SK-N-SH (cell line): ENCODE data around the gene UBR3. TPM values are rescaled to one million over a fixed set of nuclear protein-coding genes. Genes with fewer than 3 reads are reported as not detected.

Experiments used
- CTCF ChIA-PET: fragments of 300-600, 350-600 bp; formaldehyde crosslinking; extraction: SDS; loops from one replicate; lab custom pipeline; 2021; lab: Yijun Ruan, JAX
- POLR2A ChIA-PET: fragments of 350-600 bp; sonication (Branson Sonifier 250); formaldehyde crosslinking; extraction: SDS; loops from one replicate; lab custom pipeline; 2020; ENCODE audit warnings: antibody characterized with exemption, inconsistent platforms; lab: Yijun Ruan, JAX
- DNase-seq: peaks from one replicate; pipeline ENCODE4 v3.0.0; 2012
- H2AFZ ChIP-seq: fragments of 200-600 bp; sonication (generic); 2 replicates; pipeline ENCODE4 v1.8.1; 2016; ENCODE audit warnings: antibody characterized with exemption, mild to moderate bottlenecking, low read depth
- H3F3A ChIP-seq: fragments of 200-600 bp; sonication (generic); replicated peaks from 2 replicates; pipeline ENCODE3; 2016; ENCODE audit warnings: antibody characterized with exemption, mild to moderate bottlenecking; ENCODE audit not compliant: insufficient read depth
- H3K27ac ChIP-seq, 2 experiments: fragments of 200-500 bp in 1 of 2; fragments of 200-600 bp in 1 of 2; sonication (Bioruptor generic) in 1 of 2; sonication (generic), shearing (Covaris generic) in 1 of 2; 2 replicates each; pipeline versions ENCODE4 v1.5.1 to v1.6.1; 2014 to 2016; ENCODE audit warnings: low read depth in 2 of 2, inconsistent platforms in 1 of 2, low read length in 1 of 2, mild to moderate bottlenecking in 1 of 2, mixed read lengths in 1 of 2
- H3K27me3 ChIP-seq: fragments of 200-600 bp; sonication (generic), shearing (Covaris generic); 2 replicates; pipeline ENCODE4 v1.6.1; 2016; ENCODE audit warnings: mixed run types; ENCODE audit not compliant: insufficient read depth
- H3K36me3 ChIP-seq, 2 experiments: fragments of 200-500 bp in 1 of 2; fragments of 200-600 bp in 1 of 2; sonication (Bioruptor generic) in 1 of 2; sonication (generic) in 1 of 2; replicated peaks in 1 of 2; 2 replicates each; pipeline versions ENCODE3 to v1.5.1; 2014 to 2016; ENCODE audit warnings: low read length in 1 of 2, mild to moderate bottlenecking in 1 of 2; ENCODE audit not compliant: insufficient read depth in 2 of 2, control insufficient read depth in 1 of 2
- H3K4me1 ChIP-seq, 2 experiments: fragments of 200-500 bp in 1 of 2; fragments of 200-600 bp in 1 of 2; sonication (Bioruptor generic) in 1 of 2; sonication (generic), shearing (Covaris generic) in 1 of 2; 2 replicates each; pipeline versions ENCODE4 v1.5.1 to v1.6.1; 2014 to 2016; ENCODE audit warnings: low read depth in 1 of 2, low read length in 1 of 2, mixed run types in 1 of 2; ENCODE audit not compliant: insufficient read depth in 2 of 2, control insufficient read depth in 1 of 2
- H3K4me2 ChIP-seq: fragments of 200-600 bp; sonication (generic), shearing (Covaris generic); 2 replicates; pipeline ENCODE4 v1.6.1; 2017; ENCODE audit warnings: mixed run types
- H3K4me3 ChIP-seq, 2 experiments: fragments of 200-500 bp in 1 of 2; fragments of 200-600 bp in 1 of 2; sonication (Bioruptor generic) in 1 of 2; sonication (generic), shearing (Covaris generic) in 1 of 2; 2 replicates each; pipeline versions ENCODE4 v1.5.1 to v1.8.1; 2014 to 2016; ENCODE audit warnings: low read depth in 2 of 2, inconsistent platforms in 1 of 2, low read length in 1 of 2, mild to moderate bottlenecking in 1 of 2, mixed read lengths in 1 of 2, moderate library complexity in 1 of 2
- H3K79me2 ChIP-seq: fragments of 200-600 bp; sonication (generic); 2 replicates; pipeline ENCODE4 v1.8.1; 2017; ENCODE audit warnings: mild to moderate bottlenecking; ENCODE audit not compliant: insufficient read depth
- H3K9ac ChIP-seq: fragments of 200-600 bp; sonication (generic); 2 replicates; pipeline ENCODE4 v1.6.1; 2017; ENCODE audit warnings: mixed run types
- H3K9me2 ChIP-seq: fragments of 200-600 bp; sonication (generic); 2 replicates; pipeline ENCODE4 v1.6.1; 2017; ENCODE audit warnings: mixed run types
- H3K9me3 ChIP-seq: fragments of 200-600 bp; sonication (generic); 2 replicates; pipeline ENCODE4 v1.6.1; 2017; ENCODE audit warnings: mixed run types, mild to moderate bottlenecking, moderate library complexity
- H4K20me1 ChIP-seq: fragments of 200-600 bp; sonication (generic); 2 replicates; pipeline ENCODE4 v1.6.1; 2017; ENCODE audit warnings: mild to moderate bottlenecking, mixed run types; ENCODE audit not compliant: insufficient read depth
- EP300 ChIP-seq, 2 experiments: IDR thresholded peaks; 2 replicates each; pipeline versions ENCODE4 v1.4.0 to v1.6.1; 2012; ENCODE audit warnings: borderline replicate concordance in 1 of 2, low read depth in 1 of 2, low read length in 1 of 2
- EZH2phosphoT487 ChIP-seq: fragments of 200-600 bp; sonication (generic); IDR thresholded peaks from 2 replicates; pipeline ENCODE4 v1.6.1; 2017; ENCODE audit warnings: low read depth, mixed run types, mild to moderate bottlenecking, antibody characterized with exemption, moderate library complexity, borderline replicate concordance
- FOSL2 ChIP-seq: IDR thresholded peaks from 2 replicates; pipeline ENCODE4 v1.4.0; 2012; ENCODE audit warnings: low read depth, mild to moderate bottlenecking, moderate library complexity, borderline replicate concordance
- FOXJ3 ChIP-seq: sonication (generic); formaldehyde crosslinking; IDR thresholded peaks from 2 replicates; pipeline ENCODE4 v1.5.1; 2020; ENCODE audit warnings: mild to moderate bottlenecking, missing genetic modification reagents
- FOXM1 ChIP-seq: IDR thresholded peaks from 2 replicates; pipeline ENCODE4 v1.4.0; 2012; ENCODE audit warnings: low read depth, mild to moderate bottlenecking
- GABPA ChIP-seq: IDR thresholded peaks from 2 replicates; pipeline ENCODE4 v1.4.0; 2012; ENCODE audit warnings: low read depth, mild to moderate bottlenecking
- GATA2 ChIP-seq: sonication (generic); formaldehyde crosslinking; IDR thresholded peaks from 2 replicates; pipeline ENCODE4 v1.5.0; 2020; ENCODE audit warnings: mild to moderate bottlenecking, missing genetic modification reagents
- JUND ChIP-seq: IDR thresholded peaks from 2 replicates; pipeline ENCODE4 v1.4.0; 2012
- MAX ChIP-seq: IDR thresholded peaks from 2 replicates; pipeline ENCODE4 v1.4.0; 2012; ENCODE audit warnings: low read depth
- MEF2A ChIP-seq: IDR thresholded peaks from 2 replicates; pipeline ENCODE4 v1.4.0; 2012; ENCODE audit warnings: low read depth, borderline replicate concordance
- PBX3 ChIP-seq: IDR thresholded peaks from 2 replicates; pipeline ENCODE4; 2012
- RFX5 ChIP-seq: IDR thresholded peaks from 2 replicates; pipeline ENCODE4 v1.6.1; 2012; ENCODE audit warnings: mild to moderate bottlenecking, improper control_type of control experiment, low read length
- RXRA ChIP-seq: IDR thresholded peaks from 2 replicates; pipeline ENCODE4 v1.4.0; 2012; ENCODE audit warnings: low read depth, mild to moderate bottlenecking, borderline replicate concordance
- TAF1 ChIP-seq: IDR thresholded peaks from 2 replicates; pipeline ENCODE4 v1.6.1; 2012; ENCODE audit warnings: low read depth, mild to moderate bottlenecking, low read length, moderate library complexity, borderline replicate concordance
- TCF12 ChIP-seq: IDR thresholded peaks from 2 replicates; pipeline ENCODE4 v1.4.0; 2012
- TEAD4 ChIP-seq: IDR thresholded peaks from 2 replicates; pipeline ENCODE4 v1.4.0; 2012; ENCODE audit warnings: mild to moderate bottlenecking, borderline replicate concordance; ENCODE audit not compliant: insufficient read depth
- YY1 ChIP-seq: IDR thresholded peaks from 2 replicates; pipeline ENCODE4 v1.4.0; 2012; ENCODE audit warnings: low read depth, mild to moderate bottlenecking
- ZBTB33 ChIP-seq: IDR thresholded peaks from 2 replicates; pipeline ENCODE4 v1.4.0; 2012; ENCODE audit warnings: low read depth, borderline replicate concordance
- WGBS: methylation state at CpG from one replicate; pipeline ENCODE4 v1.1.6; 2017; ENCODE audit warnings: low lambda C conversion rate; 5-methylcytosine and 5-hydroxymethylcytosine counted together
- polyA plus RNA-seq, 3 experiments: library from polyadenylated mRNA; depleted of rRNA; stranded (reverse); fragments of >200 nt; gene quantifications; 2 replicates each; pipeline ENCODE4 v1.2.3, GENCODE V29; 2012
- TF ChIP-seq, protein P1 (sequence below): fragments of 150-350 bp; IDR thresholded peaks from 2 replicates; pipeline ENCODE4 v1.6.1; 2016; ENCODE audit warnings: mild to moderate bottlenecking, low read depth, low read length

UBR3 gene
- polyA plus RNA-seq, 1 of the 3 experiments (the other 2 are of a cell fraction) = 5.2 TPM

DNA sequence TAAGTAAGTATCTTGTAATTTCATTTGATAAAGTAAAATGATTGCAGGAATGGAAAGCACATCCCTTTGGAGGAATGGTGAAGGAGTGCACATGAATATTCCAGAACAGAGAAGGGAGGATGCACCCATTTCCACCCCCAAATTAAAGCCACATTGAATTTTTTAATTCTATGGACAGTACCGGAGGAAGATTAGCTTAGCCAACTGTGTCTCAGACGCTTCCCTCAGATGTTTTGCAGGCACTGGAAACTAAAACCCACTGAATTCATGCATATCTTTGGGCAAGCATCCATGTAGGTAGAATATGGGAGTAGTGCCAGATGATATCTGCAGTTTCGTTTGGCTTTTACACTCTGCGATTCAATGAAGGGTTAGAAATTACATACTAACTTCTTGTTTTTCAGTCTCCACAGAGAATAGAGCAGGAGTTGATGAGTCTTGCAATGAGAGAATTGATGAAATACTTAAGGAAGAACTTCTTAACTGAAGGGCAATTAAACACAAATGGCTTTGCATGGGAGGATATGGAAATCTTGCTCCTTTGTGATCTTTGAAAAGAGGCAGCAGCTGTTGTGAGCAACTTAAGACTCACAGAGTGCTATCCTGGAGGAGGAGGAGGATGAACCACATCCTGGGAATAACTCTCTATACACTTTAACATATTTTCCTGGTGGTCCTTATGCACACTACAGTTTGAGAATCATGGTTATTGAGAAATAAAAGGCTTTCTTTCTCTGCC lies 279.0 kb downstream of the UBR3 start (continued):
- TF ChIP-seq, protein P1, sequence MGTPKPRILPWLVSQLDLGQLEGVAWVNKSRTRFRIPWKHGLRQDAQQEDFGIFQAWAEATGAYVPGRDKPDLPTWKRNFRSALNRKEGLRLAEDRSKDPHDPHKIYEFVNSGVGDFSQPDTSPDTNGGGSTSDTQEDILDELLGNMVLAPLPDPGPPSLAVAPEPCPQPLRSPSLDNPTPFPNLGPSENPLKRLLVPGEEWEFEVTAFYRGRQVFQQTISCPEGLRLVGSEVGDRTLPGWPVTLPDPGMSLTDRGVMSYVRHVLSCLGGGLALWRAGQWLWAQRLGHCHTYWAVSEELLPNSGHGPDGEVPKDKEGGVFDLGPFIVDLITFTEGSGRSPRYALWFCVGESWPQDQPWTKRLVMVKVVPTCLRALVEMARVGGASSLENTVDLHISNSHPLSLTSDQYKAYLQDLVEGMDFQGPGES = no peak
- TF ChIP-seq YY1 = no peak

GRCh38 chr2:170113168-170113894 lies 286.1 kb downstream of the UBR3 start:
- Histone ChIP-seq H2AFZ (no peak overlapping the region), H3K79me2 (no peaks in the 10 kb centered on the region), H3K9me3 (no peaks in the 10 kb centered on the region), H3K27ac (no peak overlapping the region), H4K20me1 (no peaks in the 10 kb centered on the region), H3K27me3 (no peaks in the 10 kb centered on the region), H3K36me3 (no peaks in the 10 kb centered on the region), H3K9me2 (no peaks in the 10 kb centered on the region), H3K4me1 (no peaks in the 10 kb centered on the region), H3K4me3 (no peak overlapping the region), H3K4me2 (no peak overlapping the region), H3K9ac (no peak overlapping the region), H3F3A (no peaks in the 10 kb centered on the region)
- 71% methylated on average over 4 of the region's 4 CpGs for WGBS
- ChIA-PET POLR2A (no interaction called here), CTCF (no interaction called here)
- DNase-seq = no peak
- TF ChIP-seq GABPA (no peak), RFX5 (0 out of 2 replicates have a peak, but pooled peaks have one; percentile 30), EP300 (IDR thresholded peaks at IDR 0.05; ENCODE audit: borderline replicate concordance in 1 of 2, low read depth in 1 of 2, low read length in 1 of 2) (no peak), RXRA (no peak), MEF2A (no peak)

DNA sequence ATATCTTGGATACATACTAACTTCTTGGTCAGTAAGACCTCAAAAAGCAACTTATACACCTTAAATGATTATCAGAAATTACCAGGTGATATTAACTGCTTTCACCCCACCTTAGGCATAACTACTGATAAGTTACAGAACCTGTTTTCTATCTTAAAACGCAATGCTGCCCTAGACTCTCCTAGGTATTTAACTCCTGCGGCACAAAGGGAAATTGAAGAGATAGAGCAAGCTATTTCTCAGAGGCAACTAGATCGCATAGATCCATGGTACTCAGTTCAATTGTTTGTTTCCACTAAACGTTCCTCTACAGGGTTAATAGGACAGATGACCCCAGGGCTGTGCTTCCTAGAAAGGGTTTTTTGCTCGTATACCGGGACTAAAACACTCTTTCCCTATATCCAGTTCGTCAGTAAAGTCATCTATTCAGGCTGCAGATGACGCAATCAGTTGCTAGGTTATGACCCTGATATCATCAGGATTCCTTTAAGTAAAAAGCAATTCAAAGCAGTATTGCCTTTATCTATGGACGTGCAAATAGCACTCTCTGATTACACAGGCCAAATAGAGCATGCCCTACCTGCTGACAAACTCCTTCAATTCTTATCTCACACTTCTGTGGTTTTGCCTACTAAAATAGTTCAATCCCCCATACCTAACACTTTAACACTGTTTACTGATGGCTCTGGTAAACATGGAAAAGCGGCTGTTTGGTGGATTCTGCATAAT lies 288.4 kb downstream of the UBR3 start:
- no peaks in the 10 kb centered on the region for H3K4me1 ChIP-seq
- ChIA-PET CTCF (no interaction called here), POLR2A (no interaction called here)
- H3K27me3 ChIP-seq = no peaks in the 10 kb centered on the region
- no peak overlapping the region for H3K4me2 ChIP-seq
- H3K27ac ChIP-seq = no peak overlapping the region
- H3K36me3 ChIP-seq = no peaks in the 10 kb centered on the region
- no peak overlapping the region for H2AFZ ChIP-seq
- H3K9me2 ChIP-seq = no peaks in the 10 kb centered on the region
- H3K9ac ChIP-seq = no peak overlapping the region
- H3K4me3 ChIP-seq = no peak overlapping the region
- no peak for DNase-seq
- H3K9me3 ChIP-seq = no peaks in the 10 kb centered on the region
- no peaks in the 10 kb centered on the region for H3K79me2 ChIP-seq
- no peaks in the 10 kb centered on the region for H3F3A ChIP-seq
- no peaks in the 10 kb centered on the region for H4K20me1 ChIP-seq
- 56% methylated on average over 10 of the region's 10 CpGs for WGBS
- TF ChIP-seq FOXM1 (no peak), EZH2phosphoT487 (no peak), FOSL2 (no peak), TCF12 (no peak), TEAD4 (no peak), EP300 (IDR thresholded peaks at IDR 0.05; ENCODE audit: borderline replicate concordance in 1 of 2, low read depth in 1 of 2, low read length in 1 of 2) (no peak), PBX3 (no peak), MEF2A (no peak), FOXJ3 (CRISPR knock-in tag) (no peak), ZBTB33 (no peak), GATA2 (no peak), JUND (no peak), MAX (no peak), TAF1 (no peak)
